Measurements from ENCODE around the gene PLEKHM2.

DNA sequence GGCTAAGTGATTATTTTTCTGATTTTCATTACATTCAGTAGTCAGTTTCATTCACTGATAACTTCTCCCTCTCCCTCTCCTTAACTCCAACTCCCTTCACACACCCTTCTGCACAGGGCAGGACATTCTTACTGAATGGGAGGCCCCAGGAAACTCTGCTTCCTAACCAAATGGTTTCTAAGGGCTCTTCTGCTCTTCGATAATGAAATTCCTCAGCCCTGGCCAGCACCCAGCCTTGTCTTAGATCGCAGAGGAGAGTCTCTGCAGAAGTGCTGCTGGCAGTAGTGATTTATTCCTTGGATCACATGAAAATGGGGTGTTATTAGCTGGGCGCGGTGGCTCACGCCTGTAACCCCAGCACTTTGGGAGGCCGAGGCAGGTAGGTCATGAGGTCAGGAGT lies 16.4 kb downstream of the PLEKHM2 start:
- TF ChIP-seq EZH2 (IDR thresholded peaks at IDR 0.05; ENCODE audit: low read depth, low read length, severe bottlenecking) (no peak), POLR2A (IDR thresholded peaks at IDR 0.05; ENCODE audit: control extremely low read depth in 1 of 2, low read depth in 2 of 2, low read length in 2 of 2) (no peak), TBP (IDR thresholded peaks at IDR 0.05; ENCODE audit: low read depth, low read length) (no peak), PHF8 (conservative IDR thresholded peaks at IDR 0.05; ENCODE audit: low read depth, low read length) (no peak), CEBPB (IDR thresholded peaks at IDR 0.05; ENCODE audit: low read depth, low read length) (no peak), MAFK (IDR thresholded peaks at IDR 0.05; ENCODE audit: low read depth, low read length) (no peak)
- TF ChIP-seq, protein P1, sequence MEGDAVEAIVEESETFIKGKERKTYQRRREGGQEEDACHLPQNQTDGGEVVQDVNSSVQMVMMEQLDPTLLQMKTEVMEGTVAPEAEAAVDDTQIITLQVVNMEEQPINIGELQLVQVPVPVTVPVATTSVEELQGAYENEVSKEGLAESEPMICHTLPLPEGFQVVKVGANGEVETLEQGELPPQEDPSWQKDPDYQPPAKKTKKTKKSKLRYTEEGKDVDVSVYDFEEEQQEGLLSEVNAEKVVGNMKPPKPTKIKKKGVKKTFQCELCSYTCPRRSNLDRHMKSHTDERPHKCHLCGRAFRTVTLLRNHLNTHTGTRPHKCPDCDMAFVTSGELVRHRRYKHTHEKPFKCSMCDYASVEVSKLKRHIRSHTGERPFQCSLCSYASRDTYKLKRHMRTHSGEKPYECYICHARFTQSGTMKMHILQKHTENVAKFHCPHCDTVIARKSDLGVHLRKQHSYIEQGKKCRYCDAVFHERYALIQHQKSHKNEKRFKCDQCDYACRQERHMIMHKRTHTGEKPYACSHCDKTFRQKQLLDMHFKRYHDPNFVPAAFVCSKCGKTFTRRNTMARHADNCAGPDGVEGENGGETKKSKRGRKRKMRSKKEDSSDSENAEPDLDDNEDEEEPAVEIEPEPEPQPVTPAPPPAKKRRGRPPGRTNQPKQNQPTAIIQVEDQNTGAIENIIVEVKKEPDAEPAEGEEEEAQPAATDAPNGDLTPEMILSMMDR (IDR thresholded peaks at IDR 0.05; ENCODE audit: control extremely low read depth in 1 of 3, insufficient read depth in 1 of 3, low read depth in 1 of 3, low read length in 3 of 3), result no peak

Data from H1 (cell line).